GM19043 (cell line): ENCODE data around the gene TCERG1L.

Experiments
- ATAC-seq: cut with Tn5 transposase; IDR thresholded peaks from one replicate; pipeline ENCODE4 v1.9.1; 2021; ENCODE audit warnings: low read depth; ENCODE audit not compliant: unreplicated experiment

Gene TCERG1L

GRCh38 chr10:131316321-131317075, 5.0 kb upstream of the TCERG1L start:
- no peak for ATAC-seq

DNA sequence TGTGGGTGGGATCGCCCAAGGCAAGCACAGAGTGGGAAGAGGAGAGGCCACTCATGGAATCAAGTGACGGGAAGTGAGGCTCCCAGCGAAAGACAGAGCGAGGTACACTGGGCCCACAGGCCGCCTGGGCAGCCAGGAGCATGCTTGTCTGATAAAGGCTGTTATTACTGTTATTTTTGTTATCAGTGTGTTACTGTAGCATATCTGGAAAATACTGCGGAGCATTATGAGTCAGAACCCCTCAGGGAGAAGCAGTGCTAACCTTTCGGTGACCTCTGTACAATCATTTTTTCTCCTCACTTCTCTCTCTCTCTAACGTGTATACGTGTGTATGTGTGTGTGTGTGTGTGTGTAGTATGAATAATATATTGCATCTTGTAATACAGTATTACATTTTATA, 3.8 kb upstream of the TCERG1L start:
- no peak for ATAC-seq

DNA sequence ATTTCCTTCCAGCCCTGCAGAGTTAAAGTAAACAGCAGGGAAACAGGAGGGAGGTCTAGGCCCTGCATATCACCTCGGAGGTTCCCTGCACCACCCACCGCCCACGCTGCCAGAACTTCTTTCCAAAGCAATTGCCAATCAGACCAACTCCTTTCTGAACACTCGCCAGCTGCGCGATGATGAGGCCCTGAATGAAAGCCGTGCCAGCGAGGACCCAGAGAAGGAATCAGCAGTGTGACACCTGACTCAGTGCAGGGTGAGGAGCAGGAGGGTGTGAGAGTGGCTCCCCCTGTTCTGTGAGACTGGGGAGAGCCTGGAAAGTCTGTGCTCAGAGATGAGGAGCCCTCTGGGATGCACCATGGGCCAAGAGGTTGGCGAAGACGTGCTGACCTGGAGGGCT, 3.3 kb upstream of the TCERG1L start:
- ATAC-seq: no peak

DNA sequence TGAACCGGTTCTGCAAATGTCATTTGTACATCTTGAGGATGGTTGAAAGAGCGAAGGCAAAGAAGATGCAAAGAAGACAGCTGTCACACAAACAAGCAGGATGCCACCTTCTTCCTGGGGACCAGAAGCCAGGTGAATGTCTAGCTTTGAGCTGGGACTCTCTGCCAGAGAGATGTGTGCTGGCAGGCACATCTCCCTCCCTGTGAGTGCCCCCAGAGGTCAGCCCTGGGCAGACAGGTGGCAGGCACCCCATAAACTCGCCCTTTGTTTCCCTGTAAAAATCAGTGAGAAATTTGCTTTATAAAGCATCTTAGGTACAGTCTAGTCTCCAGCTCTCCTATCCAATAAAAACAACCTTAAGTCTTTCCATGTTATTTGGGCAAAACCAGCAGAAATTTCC, 2.6 kb upstream of the TCERG1L start:
- no peak for ATAC-seq

DNA sequence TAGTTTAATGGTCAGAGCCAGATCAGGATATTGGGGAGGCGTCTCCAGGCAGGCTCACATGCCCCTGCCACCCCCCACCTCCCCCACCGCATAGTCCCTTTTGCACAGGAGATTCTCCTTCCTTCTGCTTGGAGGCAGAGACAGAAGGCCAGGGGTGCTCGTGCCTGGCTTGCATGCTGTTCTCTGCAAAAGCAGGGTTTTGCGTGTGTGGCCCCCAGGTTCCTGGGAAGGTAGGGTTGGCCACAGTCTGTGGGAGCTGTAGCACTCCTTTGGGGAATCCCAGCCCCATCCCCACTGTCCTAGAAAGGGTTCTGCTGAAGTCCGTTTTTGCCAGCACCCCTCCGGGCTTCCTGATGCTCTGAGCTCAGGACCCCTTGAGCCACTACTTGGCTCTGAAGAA, 1.9 kb upstream of the TCERG1L start:
- no peak for ATAC-seq

DNA sequence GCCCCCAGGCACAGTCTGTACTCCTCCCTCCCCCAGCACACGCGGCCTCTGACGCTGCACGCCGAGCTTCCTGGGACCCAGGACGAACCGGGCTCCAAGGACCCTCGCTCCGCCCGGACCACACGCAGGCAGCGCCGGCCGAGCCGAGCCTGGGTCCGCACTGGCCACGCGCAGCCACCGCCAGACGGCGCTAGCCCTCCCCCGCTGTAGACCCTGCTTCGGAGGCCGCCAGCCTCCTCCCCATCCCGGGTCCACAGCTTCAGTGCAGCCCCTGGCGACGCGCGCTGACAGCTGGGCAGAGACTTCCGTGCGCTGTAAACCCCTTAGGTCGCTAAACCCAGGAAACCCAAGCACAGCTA, 936 bp upstream of the TCERG1L start:
- no peak for ATAC-seq

DNA sequence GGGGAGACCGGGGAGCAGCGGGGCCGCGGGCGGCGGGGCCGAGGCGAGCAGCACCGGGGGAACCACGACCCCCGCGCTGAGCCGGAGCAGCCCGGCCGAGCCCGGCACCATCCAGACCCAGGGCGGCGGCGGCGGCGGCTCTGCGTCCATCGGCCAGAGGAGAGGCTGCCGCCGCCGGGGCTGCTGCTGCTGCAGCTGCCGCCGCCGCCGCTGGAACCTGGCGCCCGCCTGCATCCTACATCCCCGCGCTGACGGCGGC, 190 bp downstream of the TCERG1L start:
- no peak for ATAC-seq

DNA sequence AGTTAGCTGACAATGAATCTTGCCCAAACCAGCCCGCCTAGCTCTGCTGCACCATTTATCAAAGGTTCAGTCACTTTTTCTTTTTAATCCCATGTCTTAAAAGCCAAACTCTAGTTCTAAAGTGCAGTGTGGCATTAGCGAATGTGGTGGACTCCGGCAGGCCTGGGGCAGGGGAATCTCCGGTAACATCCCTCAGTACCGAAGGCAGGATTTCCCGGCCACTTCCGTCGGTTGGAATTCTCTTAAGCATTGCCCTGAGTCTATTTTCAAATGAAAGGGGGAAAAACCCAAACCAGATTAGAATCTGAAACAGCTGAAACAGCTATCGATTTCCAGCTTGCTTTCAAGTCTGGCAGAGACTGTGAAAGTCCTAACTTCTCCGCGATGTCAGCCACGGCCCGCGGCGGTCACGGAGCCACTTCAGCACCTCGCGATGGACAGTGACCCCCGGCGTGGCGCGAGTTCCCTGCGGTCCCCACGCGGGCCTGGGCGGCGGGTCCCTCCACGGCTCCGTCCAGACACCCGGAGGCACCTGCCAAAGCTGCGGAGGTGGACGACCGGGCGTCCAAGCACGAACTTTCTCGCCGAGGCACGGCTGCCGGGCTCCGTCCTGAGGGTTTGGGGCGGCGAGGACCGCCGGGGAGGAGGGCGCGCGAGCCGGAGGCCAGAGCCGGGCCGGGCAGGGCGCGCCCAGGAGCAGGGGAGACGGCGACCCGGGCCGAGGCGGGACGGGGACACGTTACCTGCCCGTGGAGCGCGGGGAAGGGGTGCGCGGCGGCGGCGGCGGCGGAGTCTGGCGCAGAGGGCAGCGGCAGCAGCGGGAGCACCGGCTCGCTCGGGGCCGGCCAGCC, 745 bp downstream of the TCERG1L start:
- ATAC-seq: no peak

DNA sequence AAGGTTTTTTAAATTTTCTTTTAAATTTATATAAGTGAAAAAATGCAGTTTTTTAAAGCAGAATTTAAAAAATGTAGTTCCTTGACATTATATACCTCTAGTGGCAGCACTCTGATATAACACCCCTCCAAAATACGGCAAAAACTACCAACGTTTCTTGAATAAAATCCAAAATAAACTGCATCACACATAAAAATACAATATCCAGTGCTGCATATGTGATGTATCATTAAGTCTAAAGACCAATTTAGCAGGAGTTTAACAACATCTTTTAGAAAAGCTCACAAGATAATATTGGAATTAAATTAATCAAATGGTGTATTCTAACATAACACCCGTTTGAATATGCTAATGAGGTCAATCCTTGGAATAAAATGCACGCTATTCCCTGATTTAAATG, 1.4 kb downstream of the TCERG1L start:
- ATAC-seq: no peak

- no peak for ATAC-seq
Measured at GRCh38 chr10:131300508-131300907, 11.0 kb downstream of the TCERG1L start.

DNA sequence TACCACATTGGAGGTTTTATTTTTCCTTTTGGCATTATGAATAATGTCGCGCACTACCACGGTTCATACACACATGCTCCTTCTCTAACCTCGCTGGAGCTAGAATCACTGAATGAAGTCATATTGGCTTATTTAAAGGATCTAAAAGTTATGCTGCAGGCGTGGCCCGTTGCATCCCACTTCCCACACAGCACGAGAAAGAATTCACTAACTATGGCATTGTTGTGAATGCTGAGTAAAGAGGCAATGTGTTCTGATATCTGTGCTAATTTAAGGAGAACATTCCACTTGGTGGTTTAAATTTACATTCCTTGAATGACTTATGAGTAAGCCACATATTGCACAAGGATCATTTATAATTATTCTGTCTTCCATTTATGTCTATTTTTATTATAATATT, 20.7 kb downstream of the TCERG1L start:
- no peak for ATAC-seq

DNA sequence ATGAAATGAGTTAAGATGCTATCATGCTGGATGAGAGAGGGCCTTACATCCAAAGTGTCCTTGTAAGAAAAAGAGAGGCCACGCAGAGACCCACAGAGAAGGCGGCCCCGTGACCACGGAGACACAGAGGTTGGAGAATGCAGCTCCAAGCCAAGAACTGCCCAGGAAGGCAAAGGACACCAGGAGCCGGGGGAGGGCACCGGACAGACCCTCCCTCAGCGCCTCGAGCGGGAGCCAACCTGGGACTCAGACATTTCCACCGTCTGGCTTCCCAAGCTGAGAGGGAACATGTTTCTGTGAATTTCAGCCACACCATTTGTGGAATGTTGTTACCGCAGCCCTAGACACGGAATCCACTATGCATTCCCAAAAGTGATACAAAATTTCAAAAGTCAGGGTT, 22.9 kb downstream of the TCERG1L start:
- no peak for ATAC-seq

DNA sequence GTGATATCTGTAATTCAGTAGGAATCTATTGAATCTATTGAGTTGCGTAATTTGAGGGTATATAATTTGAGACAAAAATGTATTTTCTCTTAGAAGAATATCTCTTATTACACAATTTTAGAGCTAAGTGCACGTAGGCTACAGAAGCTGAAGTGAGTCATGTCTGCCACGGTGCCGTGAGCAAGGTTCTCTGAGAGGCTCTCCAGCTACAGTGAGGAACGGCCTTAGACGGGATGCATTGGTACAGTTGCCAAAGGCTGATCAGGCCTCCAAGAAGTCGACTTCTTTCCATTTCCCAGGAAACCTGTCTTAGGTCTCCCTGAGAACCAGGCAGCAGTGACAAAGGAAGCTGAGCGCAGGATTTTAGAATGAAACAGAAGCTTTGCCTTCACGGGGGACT, 28.6 kb downstream of the TCERG1L start:
- ATAC-seq: no peak

GRCh38 chr10:131280101-131280500, 31.4 kb downstream of the TCERG1L start:
- ATAC-seq: no peak

- no peak for ATAC-seq
Measured at GRCh38 chr10:131279516-131279915, 32.0 kb downstream of the TCERG1L start.

DNA sequence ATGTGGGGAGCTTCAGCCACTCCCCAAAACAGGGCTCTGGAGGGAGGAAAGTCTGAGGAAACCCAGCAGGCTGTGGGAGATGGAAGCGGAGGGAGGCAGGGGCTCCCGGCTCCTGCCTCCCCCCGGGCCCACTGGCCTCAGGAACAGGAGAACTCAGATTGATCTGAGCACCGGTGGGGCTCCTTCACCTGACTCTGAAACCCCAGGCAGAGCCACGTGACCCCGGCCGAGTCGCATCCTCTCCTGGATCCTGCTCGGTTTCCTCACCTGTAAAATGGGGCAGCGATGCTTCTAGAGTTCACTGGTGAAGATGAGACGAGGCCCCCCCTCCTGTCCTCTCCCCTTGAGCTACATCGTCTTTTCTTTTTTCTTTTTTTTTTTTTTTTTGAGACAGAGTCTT, 33.6 kb downstream of the TCERG1L start:
- ATAC-seq: no peak

- no peak for ATAC-seq
Measured at GRCh38 chr10:131277278-131277677, 34.2 kb downstream of the TCERG1L start.

- ATAC-seq: no peak
Measured at GRCh38 chr10:131275691-131276090, 35.8 kb downstream of the TCERG1L start.

DNA sequence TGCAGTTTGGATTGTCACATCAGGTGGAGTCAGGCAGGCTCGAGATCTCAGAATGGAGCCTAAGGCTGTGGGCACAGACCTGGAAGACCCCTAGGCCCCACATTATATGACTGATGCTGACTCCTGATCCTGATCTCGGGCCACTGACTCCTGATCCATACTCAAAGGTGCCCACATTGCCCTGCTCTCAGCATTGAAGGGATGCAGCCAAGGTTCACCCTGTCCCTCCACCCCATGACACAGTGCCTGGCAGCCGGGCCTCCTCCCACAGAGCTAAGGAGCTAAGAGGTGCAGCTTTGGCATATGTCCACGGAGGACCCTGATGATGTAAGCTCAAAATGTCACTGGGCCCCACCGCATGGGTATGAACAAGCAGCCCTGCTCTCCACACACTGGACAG, 36.6 kb downstream of the TCERG1L start:
- no peak for ATAC-seq

DNA sequence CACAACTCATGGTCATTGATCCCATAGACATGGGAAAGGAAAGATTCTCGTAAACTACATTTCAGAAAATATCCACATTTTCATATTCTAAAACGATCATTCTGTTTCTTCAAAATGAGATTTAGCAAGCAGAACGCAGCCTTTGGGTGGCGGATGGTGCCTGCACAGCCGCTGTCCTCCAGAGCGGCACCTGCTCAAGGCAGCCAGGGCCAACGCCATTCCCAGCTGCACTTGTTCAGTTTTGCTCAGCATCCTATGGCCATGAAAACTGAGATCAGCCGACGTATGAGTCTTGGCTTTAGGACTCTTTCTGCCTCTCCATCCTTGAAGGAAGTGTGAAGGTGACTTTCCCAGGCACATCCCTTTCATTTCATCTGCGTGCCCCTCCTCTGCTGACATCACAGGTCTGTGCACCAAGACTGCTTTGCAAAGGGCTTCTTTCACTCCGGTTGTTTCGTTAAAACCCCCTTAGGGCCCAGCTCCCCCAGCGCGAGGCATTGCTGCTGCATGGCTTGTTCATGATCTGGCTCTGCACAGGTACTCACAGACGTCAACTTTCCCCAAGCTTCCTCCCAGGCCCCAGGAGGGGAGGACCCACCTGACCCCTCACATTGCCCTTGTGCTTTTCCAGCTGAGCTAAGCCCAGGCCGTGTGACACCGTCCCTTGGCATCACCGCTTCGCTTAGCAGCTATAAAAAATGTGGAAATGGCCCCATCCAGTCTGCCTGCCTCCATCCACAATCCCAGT, 37.2 kb downstream of the TCERG1L start:
- no peak for ATAC-seq

- ATAC-seq: no peak
Measured at GRCh38 chr10:131273476-131273875, 38.0 kb downstream of the TCERG1L start.
